Muscle layer of colon (tissue), 2 donors: Measurements from ENCODE around the gene SLC39A3.
"Not testable (repeated sequence)": the region's sequence is repeated elsewhere in the genome, so short reads cannot be mapped to it uniquely, and the experiment has no call there.

Experiments
- H3K27ac ChIP-seq: one replicate; pipeline ENCODE4 v1.7.0; 2013; ENCODE audit warnings: low read depth, mild to moderate bottlenecking, low read length, moderate library complexity
- H3K27me3 ChIP-seq, 2 donors: one replicate each; pipeline ENCODE4 v1.7.0; 2013; ENCODE audit warnings: low read length in 2 of 2, mild to moderate bottlenecking in 2 of 2; ENCODE audit not compliant: insufficient read depth in 2 of 2, control insufficient read depth in 1 of 2
- H3K36me3 ChIP-seq: one replicate; pipeline ENCODE4 v1.7.0; 2013; ENCODE audit warnings: mild to moderate bottlenecking, low read length; ENCODE audit not compliant: insufficient read depth
- H3K4me1 ChIP-seq: one replicate; pipeline ENCODE4 v1.7.0; 2013; ENCODE audit warnings: mild to moderate bottlenecking, low read length; ENCODE audit not compliant: insufficient read depth
- H3K4me3 ChIP-seq, 2 donors: one replicate each; pipeline ENCODE4 v1.7.0; 2013; ENCODE audit warnings: low read length in 2 of 2, low read depth in 1 of 2, mild to moderate bottlenecking in 1 of 2, moderate library complexity in 1 of 2
- H3K9ac ChIP-seq: one replicate; pipeline ENCODE4 v1.7.0; 2013; ENCODE audit warnings: low read length
- H3K9me3 ChIP-seq: one replicate; pipeline ENCODE4 v1.7.0; 2013; ENCODE audit warnings: mild to moderate bottlenecking, low read length
- donor health status: abdominal sarcoma.
- donor health status: Adenocarcinoma of cecum.

SLC39A3 gene

GRCh38 chr19:2717638-2718541 lies 21.9 kb downstream of the SLC39A3 start:
- Histone ChIP-seq H3K4me1 (peaks cover 7% of the 10 kb centered on the region), H3K36me3 (no peaks in the 10 kb centered on the region), H3K9me3 (peaks cover 8% of the 10 kb centered on the region), H3K4me3 (no peak overlapping the region), H3K9ac (no peak overlapping the region), H3K27me3 (peaks cover 20 to 36% of the 10 kb centered on the region in 2 donors), H3K27ac (no peak overlapping the region)

GRCh38 chr19:2716722-2717637 lies 22.8 kb downstream of the SLC39A3 start:
- Histone ChIP-seq H3K27ac (no peak overlapping the region), H3K27me3 (peaks cover 18 to 32% of the 10 kb centered on the region in 2 donors), H3K4me3 (no peak overlapping the region), H3K9me3 (peaks cover 8% of the 10 kb centered on the region), H3K36me3 (no peaks in the 10 kb centered on the region), H3K9ac (no peak overlapping the region), H3K4me1 (no peaks in the 10 kb centered on the region)

GRCh38 chr19:2716275-2716650 lies 23.6 kb downstream of the SLC39A3 start:
- H3K9me3 ChIP-seq: peaks cover 8% of the 10 kb centered on the region
- H3K27me3 ChIP-seq: peaks cover 13 to 26% of the 10 kb centered on the region in 2 donors
- no peak overlapping the region for H3K9ac ChIP-seq
- H3K36me3 ChIP-seq: no peaks in the 10 kb centered on the region
- no peak overlapping the region for H3K4me3 ChIP-seq
- H3K27ac ChIP-seq: no peak overlapping the region
- no peaks in the 10 kb centered on the region for H3K4me1 ChIP-seq

- Histone ChIP-seq H3K27me3 (peaks cover 12 to 24% of the 10 kb centered on the region in 2 donors), H3K4me1 (no peaks in the 10 kb centered on the region)
Observed at GRCh38 chr19:2715470-2716274, 24.1 kb downstream of the SLC39A3 start.

GRCh38 chr19:2714531-2715269 lies 25.1 kb downstream of the SLC39A3 start:
- Histone ChIP-seq H3K36me3 (no peaks in the 10 kb centered on the region), H3K27ac (no peak overlapping the region), H3K4me1 (no peaks in the 10 kb centered on the region), H3K9ac (no peak overlapping the region), H3K4me3 (no peak overlapping the region), H3K9me3 (peaks cover 8% of the 10 kb centered on the region), H3K27me3 (peaks cover 4 to 15% of the 10 kb centered on the region in 2 donors)

More at GRCh38 chr19:2715470-2716274, 24.1 kb downstream of the SLC39A3 start:
- Histone ChIP-seq H3K27ac (no peak overlapping the region), H3K9me3 (peaks cover 8% of the 10 kb centered on the region), H3K4me3 (no peak overlapping the region), H3K9ac (no peak overlapping the region), H3K36me3 (no peaks in the 10 kb centered on the region)

- peaks cover 3 to 12% of the 10 kb centered on the region in 2 donors for H3K27me3 ChIP-seq
- H3K4me3 ChIP-seq, H3K27ac ChIP-seq, H3K9me3 ChIP-seq, H3K36me3 ChIP-seq, H3K9ac ChIP-seq, H3K4me1 ChIP-seq: not testable (repeated sequence)
Observed at GRCh38 chr19:2714102-2714501, 25.7 kb downstream of the SLC39A3 start.

GRCh38 chr19:2713170-2713569 lies 26.6 kb downstream of the SLC39A3 start:
- H3K36me3 ChIP-seq, H3K4me1 ChIP-seq, H3K9me3 ChIP-seq, H3K9ac ChIP-seq, H3K27ac ChIP-seq, H3K4me3 ChIP-seq, H3K27me3 ChIP-seq: not testable (repeated sequence)

GRCh38 chr19:2711875-2712205 lies 28.0 kb downstream of the SLC39A3 start:
- Histone ChIP-seq H3K4me1 (no peaks in the 10 kb centered on the region), H3K9me3 (peaks cover 8% of the 10 kb centered on the region), H3K27ac (no peak overlapping the region), H3K27me3 (peaks cover 0 to 8% of the 10 kb centered on the region in 2 donors), H3K4me3 (no peak overlapping the region), H3K9ac (no peak overlapping the region), H3K36me3 (no peaks in the 10 kb centered on the region)

- Histone ChIP-seq H3K27me3 (peaks cover 0 to 8% of the 10 kb centered on the region in 2 donors), H3K4me1 (no peaks in the 10 kb centered on the region), H3K9me3 (peaks cover 8% of the 10 kb centered on the region), H3K36me3 (no peaks in the 10 kb centered on the region), H3K27ac (no peak overlapping the region), H3K9ac (no peak overlapping the region), H3K4me3 (no peak overlapping the region)
Observed at GRCh38 chr19:2711172-2711874, 28.5 kb downstream of the SLC39A3 start.

- Histone ChIP-seq H3K4me3 (no peak overlapping the region), H3K9ac (no peak overlapping the region), H3K27me3 (no peaks in the 10 kb centered on the region), H3K9me3 (no peaks in the 10 kb centered on the region), H3K4me1 (peaks cover 7% of the 10 kb centered on the region), H3K27ac (no peak overlapping the region), H3K36me3 (no peaks in the 10 kb centered on the region)
Observed at GRCh38 chr19:2706251-2706650, 33.6 kb downstream of the SLC39A3 start.
